Neutrophil (primary cell): ENCODE data around the gene UQCC2.

Experiments
- H3K27ac ChIP-seq: fragments of 200-600 bp; sonication (generic); 2 replicates; pipeline ENCODE4 v1.5.1; 2016; ENCODE audit warnings: mild to moderate bottlenecking, moderate library complexity
- H3K27me3 ChIP-seq: fragments of 200-600 bp; sonication (generic); 2 replicates; pipeline ENCODE4 v1.6.0; 2016; ENCODE audit warnings: mild to moderate bottlenecking
- H3K36me3 ChIP-seq: fragments of 200-600 bp; sonication (generic); 2 replicates; pipeline ENCODE4 v1.5.1; 2017
- H3K4me1 ChIP-seq, 2 experiments: fragments of 200-600 bp in 1 of 2; sonication (generic) in 1 of 2; 1 replicate in 1 of 2; 2 replicates in 1 of 2; pipeline versions ENCODE4 v1.5.1 to v1.6.1; 2013 to 2016; ENCODE audit warnings: low read depth in 1 of 2, low read length in 1 of 2, mild to moderate bottlenecking in 1 of 2, moderate library complexity in 1 of 2; ENCODE audit not compliant: control insufficient read depth in 1 of 2, insufficient read depth in 1 of 2
- H3K4me3 ChIP-seq, 2 experiments: fragments of 200-600 bp in 1 of 2; sonication (generic) in 1 of 2; 1 replicate in 1 of 2; 2 replicates in 1 of 2; pipeline ENCODE4 v1.5.1; 2013 to 2016; ENCODE audit warnings: low read depth in 1 of 2, low read length in 1 of 2, mild to moderate bottlenecking in 1 of 2, moderate library complexity in 1 of 2
- H3K9me3 ChIP-seq: fragments of 200-600 bp; sonication (generic); 2 replicates; pipeline ENCODE4 v1.5.1; 2016
- TF ChIP-seq, protein P1 (sequence below): fragments of 200-600 bp; sonication (generic); IDR thresholded peaks from 2 replicates; pipeline ENCODE4 v1.5.1; 2016; ENCODE audit warnings: antibody characterized with exemption

UQCC2 gene

GRCh38 chr6:33683051-33683571 is 28.4 kb downstream of the UQCC2 start:
- Histone ChIP-seq H3K9me3 (no peaks in the 10 kb centered on the region), H3K27ac (no peak overlapping the region), H3K27me3 (no peaks in the 10 kb centered on the region), H3K4me1 (no peaks in the 10 kb centered on the region), H3K4me3 (no peak overlapping the region), H3K36me3 (no peaks in the 10 kb centered on the region)
- TF ChIP-seq, protein P1, sequence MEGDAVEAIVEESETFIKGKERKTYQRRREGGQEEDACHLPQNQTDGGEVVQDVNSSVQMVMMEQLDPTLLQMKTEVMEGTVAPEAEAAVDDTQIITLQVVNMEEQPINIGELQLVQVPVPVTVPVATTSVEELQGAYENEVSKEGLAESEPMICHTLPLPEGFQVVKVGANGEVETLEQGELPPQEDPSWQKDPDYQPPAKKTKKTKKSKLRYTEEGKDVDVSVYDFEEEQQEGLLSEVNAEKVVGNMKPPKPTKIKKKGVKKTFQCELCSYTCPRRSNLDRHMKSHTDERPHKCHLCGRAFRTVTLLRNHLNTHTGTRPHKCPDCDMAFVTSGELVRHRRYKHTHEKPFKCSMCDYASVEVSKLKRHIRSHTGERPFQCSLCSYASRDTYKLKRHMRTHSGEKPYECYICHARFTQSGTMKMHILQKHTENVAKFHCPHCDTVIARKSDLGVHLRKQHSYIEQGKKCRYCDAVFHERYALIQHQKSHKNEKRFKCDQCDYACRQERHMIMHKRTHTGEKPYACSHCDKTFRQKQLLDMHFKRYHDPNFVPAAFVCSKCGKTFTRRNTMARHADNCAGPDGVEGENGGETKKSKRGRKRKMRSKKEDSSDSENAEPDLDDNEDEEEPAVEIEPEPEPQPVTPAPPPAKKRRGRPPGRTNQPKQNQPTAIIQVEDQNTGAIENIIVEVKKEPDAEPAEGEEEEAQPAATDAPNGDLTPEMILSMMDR: no peak

- Histone ChIP-seq H3K27ac (no peak overlapping the region), H3K4me1 (no peaks in the 10 kb centered on the region), H3K27me3 (no peaks in the 10 kb centered on the region), H3K36me3 (no peaks in the 10 kb centered on the region), H3K9me3 (no peaks in the 10 kb centered on the region), H3K4me3 (no peak overlapping the region)
- TF ChIP-seq, protein P1: no peak
These were observed 29.2 kb downstream of the UQCC2 start for GRCh38 chr6:33682341-33682740.

DNA sequence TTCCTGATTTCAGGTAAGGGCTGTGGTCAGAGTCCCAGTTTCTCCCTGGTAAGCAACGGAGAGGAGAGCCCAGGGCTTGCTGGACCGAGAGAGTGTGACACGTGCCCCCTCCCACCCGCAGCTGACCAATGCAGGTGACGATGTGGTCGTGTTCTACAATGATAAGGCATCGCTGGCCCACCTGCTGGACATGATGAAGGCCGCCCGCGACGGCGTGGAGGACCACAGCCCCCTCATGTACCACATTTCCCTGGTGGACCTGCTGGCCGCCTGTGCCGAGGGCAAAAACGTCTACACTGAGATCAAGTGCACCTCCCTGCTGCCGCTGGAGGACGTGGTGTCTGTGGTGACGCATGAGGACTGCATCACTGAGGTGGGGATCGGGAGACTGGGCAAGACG is 31.7 kb downstream of the UQCC2 start:
- no peaks in the 10 kb centered on the region for H3K27me3 ChIP-seq
- H3K27ac ChIP-seq: no peak overlapping the region
- no peaks in the 10 kb centered on the region for H3K36me3 ChIP-seq
- H3K4me3 ChIP-seq: no peak overlapping the region
- no peaks in the 10 kb centered on the region for H3K9me3 ChIP-seq
- H3K4me1 ChIP-seq: no peaks in the 10 kb centered on the region
- TF ChIP-seq, protein P1: no peak

DNA sequence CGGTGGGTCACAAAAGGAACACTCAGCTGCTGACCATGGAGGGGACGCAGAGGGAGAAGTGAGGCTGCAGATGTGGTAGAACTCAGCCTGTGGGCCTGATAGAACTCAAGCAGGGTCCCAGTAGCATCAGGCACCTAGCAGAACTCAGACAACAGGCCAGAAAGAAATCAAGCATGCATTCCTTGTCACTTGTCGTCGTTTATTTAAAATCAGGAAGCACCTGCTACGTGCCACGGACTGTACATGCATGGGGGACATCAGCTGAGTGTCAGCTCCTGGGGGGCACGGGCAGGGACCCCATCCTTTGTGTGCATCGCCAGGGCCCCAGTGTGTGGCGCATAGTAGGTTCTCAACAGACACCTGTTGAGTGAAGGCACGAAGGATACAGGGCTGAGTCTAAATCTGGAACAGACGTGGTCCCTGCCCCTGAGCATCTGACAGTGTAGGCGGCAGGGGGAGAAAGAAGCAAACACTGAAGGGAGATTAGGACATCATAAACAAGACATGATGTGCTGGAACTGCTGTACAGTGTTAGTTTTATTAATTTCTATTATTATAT is 32.5 kb downstream of the UQCC2 start:
- Histone ChIP-seq H3K4me3 (no peak overlapping the region), H3K9me3 (no peaks in the 10 kb centered on the region), H3K27ac (no peak overlapping the region), H3K27me3 (no peaks in the 10 kb centered on the region), H3K36me3 (no peaks in the 10 kb centered on the region), H3K4me1 (no peaks in the 10 kb centered on the region)
- TF ChIP-seq, protein P1: no peak

- Histone ChIP-seq H3K4me1 (no peaks in the 10 kb centered on the region), H3K9me3 (no peaks in the 10 kb centered on the region), H3K27me3 (no peaks in the 10 kb centered on the region), H3K36me3 (no peaks in the 10 kb centered on the region), H3K27ac (no peak overlapping the region), H3K4me3 (no peak overlapping the region)
- TF ChIP-seq, protein P1: no peak
These were observed 33.1 kb downstream of the UQCC2 start for GRCh38 chr6:33678233-33678931.
